Left ventricle myocardium inferior (tissue), 1 donor: ENCODE data around the gene DST. TPM values are rescaled to one million over a fixed set of nuclear protein-coding genes. Genes with fewer than 3 reads are reported as not detected.

Experiments used
- DNase-seq: peaks from one replicate; pipeline ENCODE4 v3.0.0-alpha.2; 2020
- H3K27ac ChIP-seq: fragments of 200-600 bp; replicated peaks from 2 replicates; pipeline ENCODE4 v1.8.0; 2021
- H3K27me3 ChIP-seq: fragments of 200-600 bp; 2 replicates; pipeline ENCODE4 v1.8.0; 2021; ENCODE audit warnings: low read depth
- H3K36me3 ChIP-seq: fragments of 200-600 bp; 2 replicates; pipeline ENCODE4 v1.8.0; 2021
- H3K4me1 ChIP-seq: fragments of 200-600 bp; 2 replicates; pipeline ENCODE4 v1.8.0; 2021
- H3K4me3 ChIP-seq: fragments of 200-600 bp; 2 replicates; pipeline ENCODE4 v1.8.0; 2021; ENCODE audit warnings: mild to moderate bottlenecking, moderate library complexity
- H3K9me3 ChIP-seq: fragments of 200-600 bp; replicated peaks from 2 replicates; pipeline ENCODE4 v1.8.0; 2021
- CTCF ChIP-seq: fragments of 200-600 bp; IDR thresholded peaks from 2 replicates; pipeline ENCODE4 v1.8.0; 2021; ENCODE audit warnings: antibody characterized with exemption, mild to moderate bottlenecking, borderline replicate concordance
- intact Hi-C: fragments of 100-400 bp; cut with micrococcal nuclease; formaldehyde crosslinking; loops from one replicate; pipeline ENCODE4 v1.11.0; 2022
- total RNA-seq: library from RNA; stranded (reverse); fragmentation: NEBNext Ultra II Directional; extraction: Animal tissue kit (Norgen Biotek cat#: 25700); gene quantifications from one replicate; pipeline ENCODE4 v1.2.1, GENCODE V29; 2021
- donor health status: DM: no; HTN: yes; CAD: no; lungs with severe emphysema.

The DST gene
- total RNA-seq, 1 donor from 2014 or later: 331 TPM

- Histone ChIP-seq H3K4me3 (no peak overlapping the region), H3K27ac (no peak overlapping the region), H3K4me1 (peaks cover 47% of the 10 kb centered on the region), H3K9me3 (no peaks in the 10 kb centered on the region), H3K36me3 (peaks cover 56% of the 10 kb centered on the region), H3K27me3 (no peaks in the 10 kb centered on the region)
- intact Hi-C loops: loop anchor here (5.0 kb wide), 1 partner anchor 202 kb away; no protein-coding TSS in a partner anchor
- no peak for DNase-seq
- TF ChIP-seq CTCF: no peak
Measured at GRCh38 chr6:56574292-56574691, 68.4 kb downstream of the DST start.

- Histone ChIP-seq H3K9me3 (no peaks in the 10 kb centered on the region), H3K4me3 (no peak overlapping the region), H3K4me1 (peaks cover 51% of the 10 kb centered on the region), H3K27me3 (no peaks in the 10 kb centered on the region), H3K36me3 (peaks cover 60% of the 10 kb centered on the region), H3K27ac (peak overlapping the region; percentile 21)
- TF ChIP-seq CTCF: no peak
- no peak for DNase-seq
- intact Hi-C loops: loop anchor here (5.0 kb wide), 1 partner anchor 201 kb away; no protein-coding TSS in a partner anchor
Measured at GRCh38 chr6:56573624-56574023, 69.1 kb downstream of the DST start.

- no peaks in the 10 kb centered on the region for H3K9me3 ChIP-seq
- intact Hi-C loops: loop anchor here (5.0 kb wide), 1 partner anchor 201 kb away; no protein-coding TSS in a partner anchor
- H3K27ac ChIP-seq: peak overlapping the region; percentile 20
- no peaks in the 10 kb centered on the region for H3K27me3 ChIP-seq
- peaks cover 58% of the 10 kb centered on the region for H3K4me1 ChIP-seq
- H3K36me3 ChIP-seq: peaks cover 60% of the 10 kb centered on the region
- DNase-seq: no peak
- no peak overlapping the region for H3K4me3 ChIP-seq
- TF ChIP-seq CTCF: no peak
Measured at GRCh38 chr6:56572788-56573471, 69.8 kb downstream of the DST start.

GRCh38 chr6:56571605-56572004 is 71.1 kb downstream of the DST start:
- Histone ChIP-seq H3K36me3 (peaks cover 57% of the 10 kb centered on the region), H3K4me3 (no peak overlapping the region), H3K9me3 (no peaks in the 10 kb centered on the region), H3K27ac (no peak overlapping the region), H3K27me3 (no peaks in the 10 kb centered on the region), H3K4me1 (peaks cover 59% of the 10 kb centered on the region)
- intact Hi-C loops: loop anchor here (5.0 kb wide), 1 partner anchor 199 kb away; no protein-coding TSS in a partner anchor
- no peak for DNase-seq
- no peak for TF ChIP-seq CTCF

GRCh38 chr6:56570413-56571359 is 72.0 kb downstream of the DST start:
- no peaks in the 10 kb centered on the region for H3K27me3 ChIP-seq
- H3K27ac ChIP-seq: no peak overlapping the region
- no peaks in the 10 kb centered on the region for H3K9me3 ChIP-seq
- intact Hi-C loops: loop anchor here (5.0 kb wide), 1 partner anchor 198 kb away; no protein-coding TSS in a partner anchor
- no peak for DNase-seq
- no peak overlapping the region for H3K4me3 ChIP-seq
- peaks cover 57% of the 10 kb centered on the region for H3K4me1 ChIP-seq
- peaks cover 57% of the 10 kb centered on the region for H3K36me3 ChIP-seq
- TF ChIP-seq CTCF: peak; percentile 74
